Uterus (tissue), 2 donors: ENCODE measurements around the gene TRMT61B.

Experiments
- POLR2A ChIP-seq, 2 donors: fragments of 450-650 bp; IDR thresholded peaks; one replicate each; pipeline ENCODE4 v1.6.1; 2016; ENCODE audit warnings: antibody characterized with exemption in 2 of 2, mild to moderate bottlenecking in 1 of 2, moderate library complexity in 1 of 2
- TF ChIP-seq, protein P1 (sequence below), 4 experiments: fragments of 200-600 bp in 2 of 4; fragments of 450-650 bp in 2 of 4; sonication (generic) in 2 of 4; IDR thresholded peaks; one replicate each; pipeline ENCODE4 v1.5.1; 2016 to 2019; ENCODE audit warnings: antibody characterized with exemption in 4 of 4, mild to moderate bottlenecking in 2 of 4, moderate library complexity in 1 of 4

DNA sequence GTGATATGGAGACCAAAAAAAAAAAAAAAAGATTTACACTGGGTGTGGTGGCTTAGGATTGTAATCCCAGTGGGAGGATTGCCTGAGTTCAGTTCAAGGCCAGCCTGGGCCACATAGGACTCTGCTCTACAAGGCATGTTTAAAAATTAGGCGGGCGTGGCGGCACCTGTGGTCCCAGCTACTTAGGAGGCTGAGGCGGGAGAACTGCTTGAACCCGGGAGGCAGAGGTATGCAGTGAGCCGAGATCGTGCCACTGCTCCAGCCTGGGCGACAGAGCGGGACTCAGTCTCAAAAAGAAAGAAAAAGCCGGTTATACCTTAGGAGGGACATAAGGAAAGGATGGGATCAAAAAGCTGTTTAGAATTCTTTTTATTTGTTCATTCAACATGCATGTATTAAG is 60.2 kb downstream of the TRMT61B start:
- TF ChIP-seq, protein P1, sequence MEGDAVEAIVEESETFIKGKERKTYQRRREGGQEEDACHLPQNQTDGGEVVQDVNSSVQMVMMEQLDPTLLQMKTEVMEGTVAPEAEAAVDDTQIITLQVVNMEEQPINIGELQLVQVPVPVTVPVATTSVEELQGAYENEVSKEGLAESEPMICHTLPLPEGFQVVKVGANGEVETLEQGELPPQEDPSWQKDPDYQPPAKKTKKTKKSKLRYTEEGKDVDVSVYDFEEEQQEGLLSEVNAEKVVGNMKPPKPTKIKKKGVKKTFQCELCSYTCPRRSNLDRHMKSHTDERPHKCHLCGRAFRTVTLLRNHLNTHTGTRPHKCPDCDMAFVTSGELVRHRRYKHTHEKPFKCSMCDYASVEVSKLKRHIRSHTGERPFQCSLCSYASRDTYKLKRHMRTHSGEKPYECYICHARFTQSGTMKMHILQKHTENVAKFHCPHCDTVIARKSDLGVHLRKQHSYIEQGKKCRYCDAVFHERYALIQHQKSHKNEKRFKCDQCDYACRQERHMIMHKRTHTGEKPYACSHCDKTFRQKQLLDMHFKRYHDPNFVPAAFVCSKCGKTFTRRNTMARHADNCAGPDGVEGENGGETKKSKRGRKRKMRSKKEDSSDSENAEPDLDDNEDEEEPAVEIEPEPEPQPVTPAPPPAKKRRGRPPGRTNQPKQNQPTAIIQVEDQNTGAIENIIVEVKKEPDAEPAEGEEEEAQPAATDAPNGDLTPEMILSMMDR (IDR thresholded peaks at IDR 0.05), result no peak
- TF ChIP-seq POLR2A (IDR thresholded peaks at IDR 0.05), result no peak
